MM.1S (cell line): ENCODE measurements around the gene WDFY2.

Experiments
- DNase-seq: peaks from one replicate; pipeline ENCODE4 v3.0.0-alpha.2; 2015
- H2AFZ ChIP-seq: fragments of 300-600 bp; sonication (generic); 2 replicates; pipeline ENCODE4 v1.6.0; 2016; ENCODE audit warnings: antibody characterized with exemption, low read length
- H3F3A ChIP-seq: fragments of 300-600 bp; sonication (generic); 2 replicates; pipeline ENCODE4 v1.6.1; 2016; ENCODE audit warnings: mild to moderate bottlenecking, antibody characterized with exemption, low read length, moderate library complexity, mixed read lengths; ENCODE audit not compliant: insufficient read depth
- H3K27ac ChIP-seq: fragments of 300-600 bp; sonication (generic); 2 replicates; pipeline ENCODE4 v1.5.1; 2016; ENCODE audit warnings: mild to moderate bottlenecking, low read length
- H3K27me3 ChIP-seq: fragments of 300-600 bp; sonication (generic); replicated peaks from 2 replicates; pipeline ENCODE4 v1.6.0; 2016; ENCODE audit warnings: low read length; ENCODE audit not compliant: insufficient read depth
- H3K36me3 ChIP-seq: fragments of 300-600 bp; sonication (generic); replicated peaks from 2 replicates; pipeline ENCODE4 v1.6.1; 2016; ENCODE audit warnings: mild to moderate bottlenecking, low read length, mixed read lengths; ENCODE audit not compliant: insufficient read depth
- H3K4me1 ChIP-seq: fragments of 300-600 bp; sonication (generic); 2 replicates; pipeline ENCODE4 v1.6.1; 2016; ENCODE audit warnings: low read length, mixed read lengths
- H3K4me2 ChIP-seq: fragments of 300-600 bp; sonication (generic); 2 replicates; pipeline ENCODE4 v1.6.0; 2016; ENCODE audit warnings: low read depth, low read length
- H3K4me3 ChIP-seq: fragments of 300-600 bp; sonication (generic); 2 replicates; pipeline ENCODE4 v1.5.1; 2016; ENCODE audit warnings: low read length, mixed read lengths
- H3K79me2 ChIP-seq: fragments of 300-600 bp; sonication (generic); 2 replicates; pipeline ENCODE4 v1.6.1; 2016; ENCODE audit warnings: mixed run types, low read length, mixed read lengths
- H3K9ac ChIP-seq: fragments of 300-600 bp; sonication (generic); 2 replicates; pipeline ENCODE4 v1.6.1; 2016; ENCODE audit warnings: low read length, mixed read lengths
- H3K9me2 ChIP-seq: fragments of 300-600 bp; sonication (generic); replicated peaks from 2 replicates; pipeline ENCODE4 v1.6.1; 2016; ENCODE audit warnings: mild to moderate bottlenecking, low read length, mixed read lengths; ENCODE audit not compliant: insufficient read depth
- H3K9me3 ChIP-seq: fragments of 300-600 bp; sonication (generic); replicated peaks from 2 replicates; pipeline ENCODE4 v1.6.1; 2016; ENCODE audit warnings: mild to moderate bottlenecking, low read length, mixed read lengths; ENCODE audit not compliant: insufficient read depth
- H4K20me1 ChIP-seq: fragments of 300-600 bp; sonication (generic); 2 replicates; pipeline ENCODE4 v1.6.1; 2016; ENCODE audit warnings: mild to moderate bottlenecking, low read length, moderate library complexity, mixed read lengths; ENCODE audit not compliant: insufficient read depth
- CTCF ChIP-seq: fragments of 300-600 bp; sonication (generic); IDR thresholded peaks from 2 replicates; pipeline ENCODE4 v1.5.1; 2016; ENCODE audit warnings: antibody characterized with exemption, low read length, mixed read lengths
- EZH2 ChIP-seq: fragments of 300-600 bp; sonication (generic); optimal IDR thresholded peaks from 2 replicates; pipeline ENCODE3; 2017; ENCODE audit warnings: low read depth, mild to moderate bottlenecking, antibody characterized with exemption, low read length, mixed read lengths
- EZH2phosphoT487 ChIP-seq: fragments of 300-600 bp; sonication (generic); IDR thresholded peaks from 2 replicates; pipeline ENCODE4 v1.6.1; 2018; ENCODE audit warnings: antibody characterized with exemption, low read length

The WDFY2 gene

DNA sequence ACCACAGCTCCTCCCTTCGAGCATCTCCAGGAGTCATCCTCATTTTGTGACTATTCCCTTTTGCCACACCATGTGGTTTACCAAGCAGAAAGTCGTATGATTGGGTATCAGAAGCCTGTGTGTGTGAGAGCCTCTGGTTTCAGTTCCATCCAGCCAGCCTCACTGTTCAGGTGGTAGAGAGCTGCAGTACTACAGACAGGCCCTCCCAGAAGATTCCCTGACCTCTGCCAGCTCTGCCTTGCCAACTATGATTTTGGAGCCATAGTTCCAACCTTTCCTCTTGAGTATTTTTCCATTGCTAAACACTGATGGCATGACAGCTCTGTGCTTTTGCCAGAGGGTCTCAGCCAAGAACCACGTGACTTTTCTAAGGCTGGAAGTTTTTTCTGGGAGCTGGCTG, 137.2 kb downstream of the WDFY2 start:
- no peaks in the 10 kb centered on the region for H3K79me2 ChIP-seq
- TF ChIP-seq EZH2phosphoT487, result no peak
- TF ChIP-seq EZH2, result no peak
- no peak for TF ChIP-seq CTCF
- no peaks in the 10 kb centered on the region for H4K20me1 ChIP-seq
- no peaks in the 10 kb centered on the region for H3F3A ChIP-seq
- H3K9me2 ChIP-seq, result no peaks in the 10 kb centered on the region
- DNase-seq, result peak; percentile 8
- H2AFZ ChIP-seq, result no peak overlapping the region
- H3K4me2 ChIP-seq, result no peak overlapping the region
- H3K9me3 ChIP-seq, result no peaks in the 10 kb centered on the region
- no peak overlapping the region for H3K27ac ChIP-seq
- no peaks in the 10 kb centered on the region for H3K27me3 ChIP-seq
- no peaks in the 10 kb centered on the region for H3K36me3 ChIP-seq
- 0 out of 2 replicates have a peak, but pooled peaks cover 8% of the 10 kb centered on the region for H3K4me1 ChIP-seq
- H3K9ac ChIP-seq, result no peak overlapping the region
- no peak overlapping the region for H3K4me3 ChIP-seq

DNA sequence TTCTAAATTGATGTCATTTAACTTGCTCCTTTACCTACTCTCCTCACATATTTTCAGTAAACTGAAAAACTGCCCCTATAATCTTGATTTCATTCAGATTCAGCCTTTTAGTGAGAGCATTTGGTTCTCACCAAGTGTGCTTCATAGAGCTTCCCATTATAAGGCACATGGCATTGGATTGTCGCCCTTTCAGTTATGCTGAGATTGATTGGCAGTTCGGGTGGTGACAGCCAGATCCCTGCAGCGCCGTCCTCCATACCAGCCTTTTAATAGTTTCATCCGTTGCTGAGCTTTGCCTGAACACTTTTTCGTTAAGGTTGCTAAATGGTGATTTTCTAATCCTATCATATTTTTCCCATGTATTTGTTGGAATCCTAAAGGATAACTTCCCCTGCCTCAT, 139.3 kb downstream of the WDFY2 start:
- H2AFZ ChIP-seq, result no peak overlapping the region
- H3K4me1 ChIP-seq, result 0 out of 2 replicates have a peak, but pooled peaks cover 8% of the 10 kb centered on the region
- no peaks in the 10 kb centered on the region for H3K79me2 ChIP-seq
- no peaks in the 10 kb centered on the region for H3F3A ChIP-seq
- TF ChIP-seq EZH2phosphoT487, result no peak
- no peak for TF ChIP-seq EZH2
- no peak for TF ChIP-seq CTCF
- H3K4me3 ChIP-seq, result no peak overlapping the region
- H3K27me3 ChIP-seq, result no peaks in the 10 kb centered on the region
- no peaks in the 10 kb centered on the region for H3K9me3 ChIP-seq
- no peak for DNase-seq
- H3K9ac ChIP-seq, result no peak overlapping the region
- no peaks in the 10 kb centered on the region for H3K9me2 ChIP-seq
- H3K4me2 ChIP-seq, result no peak overlapping the region
- H3K36me3 ChIP-seq, result no peaks in the 10 kb centered on the region
- H4K20me1 ChIP-seq, result no peaks in the 10 kb centered on the region
- H3K27ac ChIP-seq, result no peak overlapping the region

DNA sequence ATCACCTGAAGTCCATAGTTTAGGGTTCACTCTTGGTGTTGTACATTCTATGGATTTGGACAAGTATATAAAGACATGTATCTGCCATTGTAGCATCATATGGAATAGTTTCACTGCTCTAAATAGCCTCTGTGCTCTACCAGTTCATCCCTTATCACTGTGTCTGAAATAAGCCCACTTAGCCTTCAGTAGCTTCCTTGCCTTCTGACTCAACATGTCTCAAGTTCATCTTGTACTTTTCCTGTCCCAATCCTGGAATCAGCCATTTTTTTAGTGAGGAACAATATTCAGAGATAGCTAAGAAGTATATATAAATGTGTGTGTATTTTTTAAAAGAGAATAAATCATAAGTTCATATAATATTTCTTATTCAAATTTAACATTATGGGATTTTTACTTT, 140.5 kb downstream of the WDFY2 start:
- Histone ChIP-seq H3K9me3 (no peaks in the 10 kb centered on the region), H3K9me2 (no peaks in the 10 kb centered on the region), H3F3A (no peaks in the 10 kb centered on the region), H3K9ac (no peak overlapping the region), H3K4me2 (no peak overlapping the region), H3K27ac (no peak overlapping the region), H3K27me3 (no peaks in the 10 kb centered on the region), H2AFZ (no peak overlapping the region), H3K79me2 (no peaks in the 10 kb centered on the region), H3K4me1 (0 out of 2 replicates have a peak, but pooled peaks cover 8% of the 10 kb centered on the region), H4K20me1 (no peaks in the 10 kb centered on the region), H3K36me3 (no peaks in the 10 kb centered on the region), H3K4me3 (no peak overlapping the region)
- TF ChIP-seq EZH2, result no peak
- no peak for TF ChIP-seq CTCF
- no peak for TF ChIP-seq EZH2phosphoT487
- DNase-seq, result no peak
